Neuron (in vitro differentiated cells): ENCODE results near the gene TMEM35B.
A peak's percentile ranks its signal among the peaks of the same experiment; 100 is the strongest.
"Not testable (repeated sequence)": the region's sequence is repeated elsewhere in the genome, so short reads cannot be mapped to it uniquely, and the experiment has no call there.

Experiments
- H2AFZ ChIP-seq: one replicate; pipeline ENCODE4 v1.6.1; 2013; ENCODE audit warnings: low read depth, mild to moderate bottlenecking, inconsistent platforms, low read length, moderate library complexity
- H3K27me3 ChIP-seq: one replicate; pipeline ENCODE4 v1.6.1; 2013; ENCODE audit warnings: low read length; ENCODE audit not compliant: insufficient read depth
- H3K36me3 ChIP-seq: one replicate; pipeline ENCODE4 v1.6.1; 2013; ENCODE audit warnings: low read length; ENCODE audit not compliant: insufficient read depth
- H3K4me1 ChIP-seq: one replicate; pipeline ENCODE4 v1.6.1; 2013; ENCODE audit warnings: low read length; ENCODE audit not compliant: insufficient read depth
- H3K4me3 ChIP-seq: 2 replicates; pipeline ENCODE4 v1.5.1; 2013; ENCODE audit warnings: mild to moderate bottlenecking, low read length, moderate library complexity
- H3K9me3 ChIP-seq: one replicate; pipeline ENCODE4 v1.6.1; 2013; ENCODE audit warnings: low read length

The TMEM35B gene

GRCh38 chr1:34987018-34987417, 1.9 kb upstream of the TMEM35B start:
- no peak overlapping the region for H2AFZ ChIP-seq
- no peak overlapping the region for H3K4me3 ChIP-seq
- H3K9me3 ChIP-seq = no peaks in the 10 kb centered on the region
- H3K27me3 ChIP-seq = no peaks in the 10 kb centered on the region
- H3K4me1 ChIP-seq = peaks cover 8% of the 10 kb centered on the region
- H3K36me3 ChIP-seq = peaks cover 14% of the 10 kb centered on the region

GRCh38 chr1:34985609-34985904, 410 bp upstream of the TMEM35B start:
- peak overlapping the region; percentile 53 for H3K4me3 ChIP-seq
- not testable (repeated sequence) for H3K27me3 ChIP-seq, H3K9me3 ChIP-seq, H3K4me1 ChIP-seq
- peaks cover 16% of the 10 kb centered on the region for H3K36me3 ChIP-seq
- peak overlapping the region; percentile 53 for H2AFZ ChIP-seq

GRCh38 chr1:34984435-34984792, 733 bp downstream of the TMEM35B start:
- Histone ChIP-seq H3K36me3 (peaks cover 13% of the 10 kb centered on the region), H2AFZ (no peak overlapping the region), H3K4me3 (peak overlapping the region; percentile 53), H3K9me3 (no peaks in the 10 kb centered on the region), H3K27me3 (no peaks in the 10 kb centered on the region), H3K4me1 (peaks cover 8% of the 10 kb centered on the region)

- Histone ChIP-seq H3K4me1 (peaks cover 8% of the 10 kb centered on the region), H3K36me3 (peaks cover 9% of the 10 kb centered on the region), H2AFZ (no peak overlapping the region), H3K27me3 (no peaks in the 10 kb centered on the region), H3K4me3 (peak overlapping the region; percentile 53), H3K9me3 (no peaks in the 10 kb centered on the region)
Observed at GRCh38 chr1:34983700-34984355, 1.3 kb downstream of the TMEM35B start.

DNA sequence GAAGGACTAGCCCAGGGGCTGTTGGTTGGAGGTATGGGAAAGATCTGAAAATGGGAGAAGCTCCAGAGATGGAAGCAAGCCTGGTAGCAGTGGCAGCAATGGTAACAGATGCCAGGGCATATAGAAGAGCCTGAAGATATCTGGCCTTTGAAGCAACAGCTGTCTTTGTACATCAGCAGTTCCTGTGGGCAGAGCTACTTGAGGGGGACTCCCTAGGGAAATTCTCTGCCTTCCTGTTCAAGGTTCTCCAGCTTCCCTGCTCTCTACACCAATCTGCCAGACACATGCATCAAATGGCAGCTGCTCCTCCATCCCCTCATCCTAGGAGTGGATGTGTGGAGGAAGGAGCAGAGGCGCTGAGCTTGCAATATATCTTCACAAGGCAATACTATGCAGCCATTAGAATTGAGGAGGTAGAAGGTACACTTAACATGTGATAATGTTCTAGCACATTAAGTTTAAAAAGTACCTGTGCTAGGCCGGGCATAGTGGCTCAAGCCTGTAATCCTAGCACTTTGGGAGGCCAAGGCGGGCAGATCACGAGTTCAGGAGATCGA, 2.2 kb downstream of the TMEM35B start:
- H3K4me3 ChIP-seq = no peak overlapping the region
- H2AFZ ChIP-seq = no peak overlapping the region

DNA sequence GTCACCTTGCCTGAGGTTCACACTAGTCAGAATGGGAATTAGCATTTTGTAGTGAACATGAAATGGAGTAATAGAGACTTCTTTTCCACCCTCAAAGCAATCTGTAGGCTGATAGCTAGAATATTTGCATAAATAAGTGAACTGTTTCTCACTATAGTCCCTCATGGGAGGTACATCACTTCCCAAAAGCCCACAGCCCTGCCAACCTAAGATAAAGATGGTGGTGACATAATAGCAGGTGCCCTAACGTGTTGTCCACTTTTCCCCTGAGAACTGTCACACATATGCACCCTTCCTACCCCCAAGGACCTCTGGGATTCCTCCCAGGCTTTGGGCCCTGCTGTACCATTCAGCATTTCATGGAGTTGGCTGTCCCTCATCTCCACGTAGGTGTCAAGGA, 4.4 kb downstream of the TMEM35B start:
- H3K9me3 ChIP-seq = peaks cover 3% of the 10 kb centered on the region
- no peak overlapping the region for H2AFZ ChIP-seq
- H3K36me3 ChIP-seq = peaks cover 3% of the 10 kb centered on the region
- H3K4me3 ChIP-seq = no peak overlapping the region
- H3K4me1 ChIP-seq = peaks cover 8% of the 10 kb centered on the region
- no peaks in the 10 kb centered on the region for H3K27me3 ChIP-seq

More for the DNA sequence above, 2.2 kb downstream of the TMEM35B start:
- Histone ChIP-seq H3K9me3 (no peaks in the 10 kb centered on the region), H3K27me3 (no peaks in the 10 kb centered on the region), H3K4me1 (peaks cover 8% of the 10 kb centered on the region), H3K36me3 (peaks cover 6% of the 10 kb centered on the region)

GRCh38 chr1:34978921-34979320, 6.2 kb downstream of the TMEM35B start:
- H3K36me3 ChIP-seq = peaks cover 3% of the 10 kb centered on the region
- no peaks in the 10 kb centered on the region for H3K27me3 ChIP-seq
- no peak overlapping the region for H2AFZ ChIP-seq
- H3K9me3 ChIP-seq = peaks cover 3% of the 10 kb centered on the region
- peaks cover 1% of the 10 kb centered on the region for H3K4me1 ChIP-seq
- H3K4me3 ChIP-seq = no peak overlapping the region

DNA sequence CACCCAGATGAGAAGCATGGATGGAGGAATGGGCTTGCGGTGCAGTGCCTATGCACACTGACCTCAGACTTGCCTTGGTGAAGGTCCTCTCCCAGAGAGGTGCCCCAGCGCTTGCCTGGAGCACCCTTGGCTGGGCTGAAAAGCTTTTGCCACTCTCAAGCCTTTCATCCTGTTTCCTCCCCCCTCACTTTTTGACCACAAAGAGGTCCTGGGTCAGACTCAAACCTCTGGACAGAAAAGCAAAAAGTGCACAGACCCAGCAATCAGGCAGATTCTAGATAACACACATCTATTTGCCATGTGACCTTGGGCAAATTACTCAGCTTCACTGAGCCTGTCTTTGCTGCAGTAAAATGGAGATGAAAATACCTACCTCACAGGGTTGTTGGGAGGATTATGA, 7.3 kb downstream of the TMEM35B start:
- Histone ChIP-seq H3K9me3 (peaks cover 3% of the 10 kb centered on the region), H3K27me3 (no peaks in the 10 kb centered on the region), H3K4me1 (no peaks in the 10 kb centered on the region), H2AFZ (no peak overlapping the region), H3K4me3 (no peak overlapping the region), H3K36me3 (peaks cover 3% of the 10 kb centered on the region)

GRCh38 chr1:34977210-34977471, 8.0 kb downstream of the TMEM35B start:
- Histone ChIP-seq H3K4me1 (no peaks in the 10 kb centered on the region), H2AFZ (no peak overlapping the region), H3K9me3 (peaks cover 3% of the 10 kb centered on the region), H3K36me3 (peaks cover 3% of the 10 kb centered on the region), H3K27me3 (no peaks in the 10 kb centered on the region), H3K4me3 (no peak overlapping the region)

DNA sequence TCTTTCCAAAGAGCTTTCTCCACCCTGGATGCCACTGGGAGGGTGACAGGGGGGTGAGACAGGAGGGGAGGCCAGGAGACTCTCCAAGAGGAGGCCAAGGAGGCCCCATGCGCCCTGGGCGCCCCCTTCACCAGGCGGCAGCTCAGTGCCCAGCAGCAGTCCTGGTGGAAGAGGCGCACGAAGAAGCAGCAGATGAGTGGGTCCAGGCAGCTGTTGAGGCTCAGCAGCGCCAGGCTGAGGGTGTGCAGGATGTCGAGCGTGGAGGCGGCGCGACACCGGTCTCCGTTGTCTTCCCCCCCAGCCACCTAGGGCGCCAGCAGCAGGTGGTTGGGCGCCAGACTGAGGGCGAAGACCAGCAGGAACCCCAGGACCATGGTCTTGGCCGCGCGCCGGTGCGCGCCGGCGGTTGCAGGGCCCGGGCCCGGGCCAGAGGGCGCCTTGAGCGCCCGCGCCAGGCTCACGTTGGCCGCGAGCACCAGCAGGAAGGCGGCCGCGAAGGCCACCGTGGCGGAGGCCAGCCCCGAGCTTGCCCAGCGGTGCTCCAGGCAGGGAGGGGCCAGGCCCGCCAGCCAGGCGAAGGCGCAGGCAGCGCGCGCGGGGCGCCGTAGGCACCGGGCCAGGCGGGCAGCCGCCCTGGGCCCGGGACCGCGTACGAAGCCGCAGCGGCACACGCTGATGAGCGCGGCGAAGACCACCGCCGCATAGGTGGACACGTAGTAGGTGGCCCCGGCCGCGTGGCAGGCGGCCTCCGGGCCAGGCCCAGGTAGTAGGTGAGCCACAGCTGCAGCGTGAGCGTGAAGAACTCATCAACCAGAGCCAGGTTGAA, 8.6 kb downstream of the TMEM35B start:
- Histone ChIP-seq H3K36me3 (no peaks in the 10 kb centered on the region), H3K27me3 (no peaks in the 10 kb centered on the region), H3K4me3 (no peak overlapping the region), H2AFZ (no peak overlapping the region), H3K4me1 (no peaks in the 10 kb centered on the region), H3K9me3 (peaks cover 3% of the 10 kb centered on the region)

GRCh38 chr1:34975771-34976170, 9.4 kb downstream of the TMEM35B start:
- Histone ChIP-seq H2AFZ (no peak overlapping the region), H3K4me1 (no peaks in the 10 kb centered on the region), H3K27me3 (no peaks in the 10 kb centered on the region)

DNA sequence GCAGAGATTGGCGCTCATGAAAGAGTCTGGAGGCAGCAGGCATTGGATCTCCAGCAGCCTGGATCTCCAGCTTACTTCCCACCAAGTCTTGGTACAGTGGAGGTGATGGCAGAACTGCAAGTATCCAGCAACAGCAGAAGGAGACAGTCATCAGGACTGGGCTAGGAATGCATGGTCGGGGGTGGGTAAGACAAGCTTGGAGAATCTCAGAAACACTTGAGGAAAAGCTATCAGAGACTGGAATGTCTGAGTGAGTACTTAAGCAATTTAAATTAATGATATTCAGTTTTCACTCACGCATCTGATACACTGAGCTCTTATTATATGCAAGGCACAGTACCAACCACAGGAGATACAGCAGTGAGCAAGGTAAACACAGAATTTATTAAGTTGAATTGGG, 9.8 kb downstream of the TMEM35B start:
- Histone ChIP-seq H3K4me1 (no peaks in the 10 kb centered on the region), H3K36me3 (no peaks in the 10 kb centered on the region), H3K4me3 (no peak overlapping the region), H3K9me3 (peaks cover 3% of the 10 kb centered on the region), H3K27me3 (no peaks in the 10 kb centered on the region), H2AFZ (no peak overlapping the region)

More at GRCh38 chr1:34975771-34976170, 9.4 kb downstream of the TMEM35B start:
- Histone ChIP-seq H3K36me3 (no peaks in the 10 kb centered on the region), H3K4me3 (no peak overlapping the region), H3K9me3 (peaks cover 3% of the 10 kb centered on the region)

GRCh38 chr1:34974626-34975025, 10.5 kb downstream of the TMEM35B start:
- H3K27me3 ChIP-seq = no peaks in the 10 kb centered on the region
- peaks cover 3% of the 10 kb centered on the region for H3K9me3 ChIP-seq
- H3K4me1 ChIP-seq = no peaks in the 10 kb centered on the region
- no peak overlapping the region for H3K4me3 ChIP-seq
- H2AFZ ChIP-seq = no peak overlapping the region
- no peaks in the 10 kb centered on the region for H3K36me3 ChIP-seq
